Stomach smooth muscle (tissue), 2 donors: ENCODE results near the gene POC1B.
A peak's percentile ranks its signal among the peaks of the same experiment; 100 is the strongest.

Experiments used
- H3K27ac ChIP-seq: one replicate; pipeline ENCODE4 v1.7.0; 2013; ENCODE audit warnings: mild to moderate bottlenecking, low read length, inconsistent platforms
- H3K27me3 ChIP-seq, 2 donors: one replicate each; pipeline ENCODE4 v1.7.0; 2013; ENCODE audit warnings: low read length in 2 of 2; ENCODE audit not compliant: insufficient read depth in 2 of 2, control insufficient read depth in 1 of 2
- H3K36me3 ChIP-seq, 2 donors: one replicate each; pipeline ENCODE4 v1.7.0; 2013; ENCODE audit warnings: low read length in 2 of 2; ENCODE audit not compliant: control insufficient read depth in 2 of 2, insufficient read depth in 2 of 2
- H3K4me1 ChIP-seq: one replicate; pipeline ENCODE4 v1.7.0; 2013; ENCODE audit warnings: low read length; ENCODE audit not compliant: control insufficient read depth, insufficient read depth
- H3K4me3 ChIP-seq, 2 donors: one replicate each; pipeline ENCODE4 v1.7.0; 2013; ENCODE audit warnings: low read length in 2 of 2
- H3K9ac ChIP-seq, 2 donors: one replicate each; pipeline ENCODE4 v1.7.0; 2013; ENCODE audit warnings: low read length in 2 of 2, mild to moderate bottlenecking in 1 of 2
- H3K9me3 ChIP-seq, 2 donors: one replicate each; pipeline ENCODE4 v1.7.0; 2013; ENCODE audit warnings: low read length in 2 of 2; ENCODE audit not compliant: control insufficient read depth in 2 of 2
- donor health status: healthy.
- donor health status: Pancreatic carcinoma.

POC1B gene

GRCh38 chr12:89525824-89526770 is at the start of gene POC1B:
TSS of gene POC1B (minus strand) at chr12:89526047. CDS start at chr12:89525895, 152 bp downstream.
- peak within 1 kb of the TSS; percentile 70 to 98 for H3K4me3 ChIP-seq
- H3K9me3 ChIP-seq, result no peaks in the 10 kb centered on the region
- H3K9ac ChIP-seq, result peak within 1 kb of the TSS; percentile 82 to 88
- H3K27ac ChIP-seq, result peak within 1 kb of the TSS; percentile 83
- no peaks in the 10 kb centered on the region for H3K27me3 ChIP-seq
- no peaks in the 10 kb centered on the region for H3K36me3 ChIP-seq
- peaks cover 10% of the 10 kb centered on the region for H3K4me1 ChIP-seq

GRCh38 chr12:89575374-89575773 is 49.5 kb upstream of the POC1B start:
- H3K36me3 ChIP-seq, result no peaks in the 10 kb centered on the region
- H3K4me1 ChIP-seq, result no peaks in the 10 kb centered on the region
- no peak overlapping the region for H3K27ac ChIP-seq
- H3K4me3 ChIP-seq, result no peak overlapping the region
- H3K9ac ChIP-seq, result no peak overlapping the region
- no peaks in the 10 kb centered on the region for H3K27me3 ChIP-seq
- H3K9me3 ChIP-seq, result no peaks in the 10 kb centered on the region

- Histone ChIP-seq H3K36me3 (no peaks in the 10 kb centered on the region), H3K27ac (no peak overlapping the region), H3K9ac (no peak overlapping the region), H3K27me3 (no peaks in the 10 kb centered on the region), H3K9me3 (no peaks in the 10 kb centered on the region), H3K4me3 (no peak overlapping the region), H3K4me1 (no peaks in the 10 kb centered on the region)
These were observed 48.9 kb upstream of the POC1B start for GRCh38 chr12:89574736-89575208.

GRCh38 chr12:89573051-89573810 is 47.4 kb upstream of the POC1B start:
- no peaks in the 10 kb centered on the region for H3K4me1 ChIP-seq
- H3K4me3 ChIP-seq, result no peak overlapping the region
- H3K9me3 ChIP-seq, result no peaks in the 10 kb centered on the region
- H3K36me3 ChIP-seq, result no peaks in the 10 kb centered on the region
- no peak overlapping the region for H3K9ac ChIP-seq
- no peaks in the 10 kb centered on the region for H3K27me3 ChIP-seq
- H3K27ac ChIP-seq, result no peak overlapping the region

- no peaks in the 10 kb centered on the region for H3K9me3 ChIP-seq
- no peaks in the 10 kb centered on the region for H3K4me1 ChIP-seq
- H3K4me3 ChIP-seq, result no peak overlapping the region
- no peak overlapping the region for H3K27ac ChIP-seq
- H3K9ac ChIP-seq, result no peak overlapping the region
- H3K27me3 ChIP-seq, result no peaks in the 10 kb centered on the region
- H3K36me3 ChIP-seq, result no peaks in the 10 kb centered on the region
These were observed 45.8 kb upstream of the POC1B start for GRCh38 chr12:89571491-89572195.

- Histone ChIP-seq H3K4me1 (no peaks in the 10 kb centered on the region), H3K4me3 (no peak overlapping the region), H3K9ac (no peak overlapping the region), H3K27ac (no peak overlapping the region), H3K36me3 (no peaks in the 10 kb centered on the region), H3K27me3 (no peaks in the 10 kb centered on the region), H3K9me3 (no peaks in the 10 kb centered on the region)
These were observed 42.6 kb upstream of the POC1B start for GRCh38 chr12:89568484-89568883.

- Histone ChIP-seq H3K36me3 (no peaks in the 10 kb centered on the region), H3K27ac (no peak overlapping the region), H3K9ac (no peak overlapping the region), H3K9me3 (no peaks in the 10 kb centered on the region), H3K4me1 (no peaks in the 10 kb centered on the region), H3K27me3 (no peaks in the 10 kb centered on the region), H3K4me3 (no peak overlapping the region)
These were observed 41.9 kb upstream of the POC1B start for GRCh38 chr12:89567691-89568239.

GRCh38 chr12:89566615-89567014 is 40.8 kb upstream of the POC1B start:
- H3K27ac ChIP-seq, result no peak overlapping the region
- H3K36me3 ChIP-seq, result no peaks in the 10 kb centered on the region
- no peaks in the 10 kb centered on the region for H3K4me1 ChIP-seq
- H3K27me3 ChIP-seq, result no peaks in the 10 kb centered on the region
- H3K9me3 ChIP-seq, result no peaks in the 10 kb centered on the region
- H3K9ac ChIP-seq, result no peak overlapping the region
- no peak overlapping the region for H3K4me3 ChIP-seq

- H3K9ac ChIP-seq, result no peak overlapping the region
- no peaks in the 10 kb centered on the region for H3K4me1 ChIP-seq
- no peaks in the 10 kb centered on the region for H3K36me3 ChIP-seq
- H3K27me3 ChIP-seq, result no peaks in the 10 kb centered on the region
- no peaks in the 10 kb centered on the region for H3K9me3 ChIP-seq
- no peak overlapping the region for H3K4me3 ChIP-seq
- no peak overlapping the region for H3K27ac ChIP-seq
These were observed 39.2 kb upstream of the POC1B start for GRCh38 chr12:89565002-89565401.

GRCh38 chr12:89559753-89560152 is 33.9 kb upstream of the POC1B start:
- H3K4me1 ChIP-seq, result no peaks in the 10 kb centered on the region
- H3K27ac ChIP-seq, result no peak overlapping the region
- no peaks in the 10 kb centered on the region for H3K27me3 ChIP-seq
- no peaks in the 10 kb centered on the region for H3K36me3 ChIP-seq
- H3K4me3 ChIP-seq, result no peak overlapping the region
- H3K9ac ChIP-seq, result no peak overlapping the region
- H3K9me3 ChIP-seq, result no peaks in the 10 kb centered on the region
